HepG2 (cell line): Measurements from ENCODE around the gene CCT3. TPM values are rescaled to one million over a fixed set of nuclear protein-coding genes. Genes with fewer than 3 reads are reported as not detected.

Experiments used
- BCL6 ChIP-seq: IDR thresholded peaks from 2 replicates; pipeline ENCODE4 v1.6.1; 2016; ENCODE audit warnings: missing genetic modification reagents, missing compliant biosample characterization
- ERF ChIP-seq: IDR thresholded peaks from 2 replicates; pipeline ENCODE4 v1.6.1; 2018; ENCODE audit warnings: missing biosample characterization, missing genetic modification reagents
- FOXA1 ChIP-seq, 2 experiments: fragments of 450-650 bp in 1 of 2; sonication (generic) in 1 of 2; formaldehyde crosslinking in 1 of 2; IDR thresholded peaks; 2 replicates each; pipeline versions ENCODE4 v1.4.0 to v1.6.1; 2016 to 2020; ENCODE audit warnings: missing genetic modification reagents in 1 of 2
- HES4 ChIP-seq: sonication (generic); formaldehyde crosslinking; IDR thresholded peaks from 2 replicates; pipeline ENCODE4 v1.9.0; 2021; ENCODE audit warnings: mild to moderate bottlenecking, missing genetic modification reagents, borderline replicate concordance
- HMG20A ChIP-seq: IDR thresholded peaks from 2 replicates; pipeline ENCODE4 v1.6.1; 2016; ENCODE audit warnings: borderline replicate concordance
- PITX1 ChIP-seq: sonication (generic); formaldehyde crosslinking; IDR thresholded peaks from 2 replicates; pipeline ENCODE4 v1.5.1; 2020; ENCODE audit warnings: mild to moderate bottlenecking, missing genetic modification reagents
- RFXAP ChIP-seq: sonication (generic); formaldehyde crosslinking; IDR thresholded peaks from 2 replicates; pipeline ENCODE4 v1.4.0; 2020; ENCODE audit warnings: missing genetic modification reagents, borderline replicate concordance
- SALL1 ChIP-seq: sonication (generic); formaldehyde crosslinking; IDR thresholded peaks from 2 replicates; pipeline ENCODE4 v1.8.0; 2022; ENCODE audit warnings: mild to moderate bottlenecking, missing genetic modification reagents
- SOX5 ChIP-seq: IDR thresholded peaks from 2 replicates; pipeline ENCODE4 v1.6.1; 2016; ENCODE audit warnings: borderline replicate concordance
- ZNF605 ChIP-seq: sonication (generic); formaldehyde crosslinking; IDR thresholded peaks from 2 replicates; pipeline ENCODE4 v1.8.0; 2022; ENCODE audit warnings: mild to moderate bottlenecking, missing genetic modification reagents
- ZNF782 ChIP-seq: sonication (generic); formaldehyde crosslinking; IDR thresholded peaks from 2 replicates; pipeline ENCODE4 v1.4.0; 2020; ENCODE audit warnings: missing genetic modification reagents, mild to moderate bottlenecking, borderline replicate concordance
- polyA plus RNA-seq, 8 experiments: library from polyadenylated mRNA; depleted of rRNA in 3 of 8; stranded (reverse) in 7 of 8; unstranded in 1 of 8; fragments of >200 nt; fragmentation: Illumina TruSeq in 4 of 8; extraction: Trizol in 4 of 8; gene quantifications; 2 replicates each; pipeline versions ENCODE4 v1.2.1 to v1.2.3, GENCODE V29; 2011 to 2016; ENCODE audit warnings: low read depth in 4 of 8, missing spikeins in 1 of 8, mixed read lengths in 1 of 8; ENCODE audit not compliant: insufficient read depth in 1 of 8
- total RNA-seq, 5 experiments: library from RNA; depleted of rRNA; stranded (reverse); fragments of >200 nt; fragmentation: Illumina TruSeq; extraction: Trizol; gene quantifications; 2 replicates each; pipeline ENCODE4 v1.2.3, GENCODE V29; 2016; ENCODE audit warnings: low read depth in 1 of 5
- TF ChIP-seq, protein P1 (sequence below): IDR thresholded peaks from 2 replicates; pipeline ENCODE4 v1.6.1; 2016; ENCODE audit warnings: mild to moderate bottlenecking
- TF ChIP-seq, protein P2 (sequence below): sonication (generic); formaldehyde crosslinking; IDR thresholded peaks from 2 replicates; pipeline ENCODE4 v1.5.0; 2020; ENCODE audit warnings: mild to moderate bottlenecking, missing genetic modification reagents, moderate library complexity
- TF ChIP-seq, protein P3 (sequence below): sonication (generic); formaldehyde crosslinking; IDR thresholded peaks from 2 replicates; pipeline ENCODE4 v1.4.0; 2020; ENCODE audit warnings: missing genetic modification reagents
- TF ChIP-seq, protein P4 (sequence below): IDR thresholded peaks from 2 replicates; pipeline ENCODE4 v1.6.1; 2016; ENCODE audit warnings: missing genetic modification reagents, missing compliant biosample characterization
- TF ChIP-seq, protein P5 (sequence below): sonication (generic); formaldehyde crosslinking; IDR thresholded peaks from 2 replicates; pipeline ENCODE4 v1.4.0; 2020; ENCODE audit warnings: missing genetic modification reagents

CCT3 gene
- total and polyA plus RNA-seq, 2 of the 13 experiments (the other 11 are each of a cell fraction or from before 2014, with no cell fraction given): 319 to 615 TPM

DNA sequence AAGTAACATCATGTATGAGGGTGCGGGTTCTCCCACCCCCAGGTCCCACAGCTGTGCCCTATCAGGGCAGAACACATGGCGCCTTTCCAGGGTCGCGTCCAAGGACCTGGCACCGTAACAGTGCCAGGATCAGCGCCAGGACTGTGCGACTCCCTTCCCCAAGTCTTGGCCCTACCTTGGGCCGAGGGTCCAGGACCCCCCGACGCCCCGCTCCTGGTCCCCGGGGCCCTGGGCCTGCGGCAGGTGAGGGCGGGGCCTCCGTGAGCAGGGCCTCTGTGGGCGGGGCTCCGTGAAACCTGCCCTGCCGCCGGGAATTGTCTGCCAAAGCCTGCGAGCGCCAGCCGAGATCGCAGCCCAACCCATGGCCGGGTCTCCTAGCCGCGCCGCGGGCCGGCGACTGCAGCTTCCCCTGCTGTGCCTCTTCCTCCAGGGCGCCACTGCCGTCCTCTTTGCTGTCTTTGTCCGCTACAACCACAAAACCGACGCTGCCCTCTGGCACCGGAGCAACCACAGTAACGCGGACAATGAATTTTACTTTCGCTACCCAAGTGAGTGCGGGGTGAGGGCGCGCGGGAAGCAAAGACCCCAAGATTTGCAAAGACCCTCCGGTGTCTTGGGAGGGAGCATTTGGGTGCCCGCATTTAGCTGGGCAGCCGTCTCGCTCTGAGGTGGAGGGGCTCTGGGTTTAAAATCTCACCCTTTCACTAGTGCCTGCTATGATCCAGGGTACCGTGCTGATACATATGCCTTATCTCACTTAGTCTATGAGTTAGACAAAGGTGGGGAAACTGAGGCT, 31.0 kb upstream of the CCT3 start, which contains the start of gene RHBG (continued):
- TF ChIP-seq, protein P1, sequence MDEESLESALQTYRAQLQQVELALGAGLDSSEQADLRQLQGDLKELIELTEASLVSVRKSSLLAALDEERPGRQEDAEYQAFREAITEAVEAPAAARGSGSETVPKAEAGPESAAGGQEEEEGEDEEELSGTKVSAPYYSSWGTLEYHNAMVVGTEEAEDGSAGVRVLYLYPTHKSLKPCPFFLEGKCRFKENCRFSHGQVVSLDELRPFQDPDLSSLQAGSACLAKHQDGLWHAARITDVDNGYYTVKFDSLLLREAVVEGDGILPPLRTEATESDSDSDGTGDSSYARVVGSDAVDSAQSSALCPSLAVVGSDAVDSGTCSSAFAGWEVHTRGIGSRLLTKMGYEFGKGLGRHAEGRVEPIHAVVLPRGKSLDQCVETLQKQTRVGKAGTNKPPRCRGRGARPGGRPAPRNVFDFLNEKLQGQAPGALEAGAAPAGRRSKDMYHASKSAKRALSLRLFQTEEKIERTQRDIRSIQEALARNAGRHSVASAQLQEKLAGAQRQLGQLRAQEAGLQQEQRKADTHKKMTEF (CRISPR knock-in tag): peak; percentile 61; the same call in 1 of the 2 replicates
- TF ChIP-seq ZNF782 (CRISPR knock-in tag) (0 out of 2 replicates have a peak, but pooled peaks have one; percentile 41), FOXA1 (IDR thresholded peaks at IDR 0.05) (no peak), FOXA1 (CRISPR knock-in tag; IDR thresholded peaks at IDR 0.05) (no peak), SALL1 (CRISPR knock-in tag) (peak; percentile 74), BCL6 (CRISPR knock-in tag) (peak; percentile 47), ZNF605 (peak; percentile 68), HES4 (CRISPR knock-in tag) (no peak), SOX5 (CRISPR knock-in tag) (0 out of 2 replicates have a peak, but pooled peaks have one; percentile 27), HMG20A (CRISPR knock-in tag) (0 out of 2 replicates have a peak, but pooled peaks have one; percentile 36), PITX1 (0 out of 2 replicates have a peak, but pooled peaks have one; percentile 32), ERF (CRISPR knock-in tag) (0 out of 2 replicates have a peak, but pooled peaks have one; percentile 48), RFXAP (CRISPR knock-in tag) (peak; percentile 82)
- TF ChIP-seq, protein P2, sequence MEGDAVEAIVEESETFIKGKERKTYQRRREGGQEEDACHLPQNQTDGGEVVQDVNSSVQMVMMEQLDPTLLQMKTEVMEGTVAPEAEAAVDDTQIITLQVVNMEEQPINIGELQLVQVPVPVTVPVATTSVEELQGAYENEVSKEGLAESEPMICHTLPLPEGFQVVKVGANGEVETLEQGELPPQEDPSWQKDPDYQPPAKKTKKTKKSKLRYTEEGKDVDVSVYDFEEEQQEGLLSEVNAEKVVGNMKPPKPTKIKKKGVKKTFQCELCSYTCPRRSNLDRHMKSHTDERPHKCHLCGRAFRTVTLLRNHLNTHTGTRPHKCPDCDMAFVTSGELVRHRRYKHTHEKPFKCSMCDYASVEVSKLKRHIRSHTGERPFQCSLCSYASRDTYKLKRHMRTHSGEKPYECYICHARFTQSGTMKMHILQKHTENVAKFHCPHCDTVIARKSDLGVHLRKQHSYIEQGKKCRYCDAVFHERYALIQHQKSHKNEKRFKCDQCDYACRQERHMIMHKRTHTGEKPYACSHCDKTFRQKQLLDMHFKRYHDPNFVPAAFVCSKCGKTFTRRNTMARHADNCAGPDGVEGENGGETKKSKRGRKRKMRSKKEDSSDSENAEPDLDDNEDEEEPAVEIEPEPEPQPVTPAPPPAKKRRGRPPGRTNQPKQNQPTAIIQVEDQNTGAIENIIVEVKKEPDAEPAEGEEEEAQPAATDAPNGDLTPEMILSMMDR (CRISPR knock-in tag): no peak
- TF ChIP-seq, protein P3, sequence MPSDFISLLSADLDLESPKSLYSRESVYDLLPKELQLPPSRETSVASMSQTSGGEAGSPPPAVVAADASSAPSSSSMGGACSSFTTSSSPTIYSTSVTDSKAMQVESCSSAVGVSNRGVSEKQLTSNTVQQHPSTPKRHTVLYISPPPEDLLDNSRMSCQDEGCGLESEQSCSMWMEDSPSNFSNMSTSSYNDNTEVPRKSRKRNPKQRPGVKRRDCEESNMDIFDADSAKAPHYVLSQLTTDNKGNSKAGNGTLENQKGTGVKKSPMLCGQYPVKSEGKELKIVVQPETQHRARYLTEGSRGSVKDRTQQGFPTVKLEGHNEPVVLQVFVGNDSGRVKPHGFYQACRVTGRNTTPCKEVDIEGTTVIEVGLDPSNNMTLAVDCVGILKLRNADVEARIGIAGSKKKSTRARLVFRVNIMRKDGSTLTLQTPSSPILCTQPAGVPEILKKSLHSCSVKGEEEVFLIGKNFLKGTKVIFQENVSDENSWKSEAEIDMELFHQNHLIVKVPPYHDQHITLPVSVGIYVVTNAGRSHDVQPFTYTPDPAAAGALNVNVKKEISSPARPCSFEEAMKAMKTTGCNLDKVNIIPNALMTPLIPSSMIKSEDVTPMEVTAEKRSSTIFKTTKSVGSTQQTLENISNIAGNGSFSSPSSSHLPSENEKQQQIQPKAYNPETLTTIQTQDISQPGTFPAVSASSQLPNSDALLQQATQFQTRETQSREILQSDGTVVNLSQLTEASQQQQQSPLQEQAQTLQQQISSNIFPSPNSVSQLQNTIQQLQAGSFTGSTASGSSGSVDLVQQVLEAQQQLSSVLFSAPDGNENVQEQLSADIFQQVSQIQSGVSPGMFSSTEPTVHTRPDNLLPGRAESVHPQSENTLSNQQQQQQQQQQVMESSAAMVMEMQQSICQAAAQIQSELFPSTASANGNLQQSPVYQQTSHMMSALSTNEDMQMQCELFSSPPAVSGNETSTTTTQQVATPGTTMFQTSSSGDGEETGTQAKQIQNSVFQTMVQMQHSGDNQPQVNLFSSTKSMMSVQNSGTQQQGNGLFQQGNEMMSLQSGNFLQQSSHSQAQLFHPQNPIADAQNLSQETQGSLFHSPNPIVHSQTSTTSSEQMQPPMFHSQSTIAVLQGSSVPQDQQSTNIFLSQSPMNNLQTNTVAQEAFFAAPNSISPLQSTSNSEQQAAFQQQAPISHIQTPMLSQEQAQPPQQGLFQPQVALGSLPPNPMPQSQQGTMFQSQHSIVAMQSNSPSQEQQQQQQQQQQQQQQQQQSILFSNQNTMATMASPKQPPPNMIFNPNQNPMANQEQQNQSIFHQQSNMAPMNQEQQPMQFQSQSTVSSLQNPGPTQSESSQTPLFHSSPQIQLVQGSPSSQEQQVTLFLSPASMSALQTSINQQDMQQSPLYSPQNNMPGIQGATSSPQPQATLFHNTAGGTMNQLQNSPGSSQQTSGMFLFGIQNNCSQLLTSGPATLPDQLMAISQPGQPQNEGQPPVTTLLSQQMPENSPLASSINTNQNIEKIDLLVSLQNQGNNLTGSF: peak; percentile 97
- TF ChIP-seq, protein P4, sequence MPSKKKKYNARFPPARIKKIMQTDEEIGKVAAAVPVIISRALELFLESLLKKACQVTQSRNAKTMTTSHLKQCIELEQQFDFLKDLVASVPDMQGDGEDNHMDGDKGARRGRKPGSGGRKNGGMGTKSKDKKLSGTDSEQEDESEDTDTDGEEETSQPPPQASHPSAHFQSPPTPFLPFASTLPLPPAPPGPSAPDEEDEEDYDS (CRISPR knock-in tag): peak; percentile 73
- TF ChIP-seq, protein P5, sequence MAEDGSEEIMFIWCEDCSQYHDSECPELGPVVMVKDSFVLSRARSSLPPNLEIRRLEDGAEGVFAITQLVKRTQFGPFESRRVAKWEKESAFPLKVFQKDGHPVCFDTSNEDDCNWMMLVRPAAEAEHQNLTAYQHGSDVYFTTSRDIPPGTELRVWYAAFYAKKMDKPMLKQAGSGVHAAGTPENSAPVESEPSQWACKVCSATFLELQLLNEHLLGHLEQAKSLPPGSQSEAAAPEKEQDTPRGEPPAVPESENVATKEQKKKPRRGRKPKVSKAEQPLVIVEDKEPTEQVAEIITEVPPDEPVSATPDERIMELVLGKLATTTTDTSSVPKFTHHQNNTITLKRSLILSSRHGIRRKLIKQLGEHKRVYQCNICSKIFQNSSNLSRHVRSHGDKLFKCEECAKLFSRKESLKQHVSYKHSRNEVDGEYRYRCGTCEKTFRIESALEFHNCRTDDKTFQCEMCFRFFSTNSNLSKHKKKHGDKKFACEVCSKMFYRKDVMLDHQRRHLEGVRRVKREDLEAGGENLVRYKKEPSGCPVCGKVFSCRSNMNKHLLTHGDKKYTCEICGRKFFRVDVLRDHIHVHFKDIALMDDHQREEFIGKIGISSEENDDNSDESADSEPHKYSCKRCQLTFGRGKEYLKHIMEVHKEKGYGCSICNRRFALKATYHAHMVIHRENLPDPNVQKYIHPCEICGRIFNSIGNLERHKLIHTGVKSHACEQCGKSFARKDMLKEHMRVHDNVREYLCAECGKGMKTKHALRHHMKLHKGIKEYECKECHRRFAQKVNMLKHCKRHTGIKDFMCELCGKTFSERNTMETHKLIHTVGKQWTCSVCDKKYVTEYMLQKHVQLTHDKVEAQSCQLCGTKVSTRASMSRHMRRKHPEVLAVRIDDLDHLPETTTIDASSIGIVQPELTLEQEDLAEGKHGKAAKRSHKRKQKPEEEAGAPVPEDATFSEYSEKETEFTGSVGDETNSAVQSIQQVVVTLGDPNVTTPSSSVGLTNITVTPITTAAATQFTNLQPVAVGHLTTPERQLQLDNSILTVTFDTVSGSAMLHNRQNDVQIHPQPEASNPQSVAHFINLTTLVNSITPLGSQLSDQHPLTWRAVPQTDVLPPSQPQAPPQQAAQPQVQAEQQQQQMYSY: peak; percentile 55
